Testis (tissue), 2 donors: ENCODE data around the gene RANBP17.
A peak's percentile ranks its signal among the peaks of the same experiment; 100 is the strongest.

Experiments used
- POLR2A ChIP-seq: fragments of 450-650 bp; IDR thresholded peaks from one replicate; pipeline ENCODE4 v1.6.1; 2017; ENCODE audit warnings: antibody characterized with exemption, mild to moderate bottlenecking, moderate library complexity
- TF ChIP-seq, protein P1 (sequence below), 3 experiments: fragments of 450-650 bp in 2 of 3; fragments of 200-600 bp in 1 of 3; sonication (generic) in 1 of 3; IDR thresholded peaks; one replicate each; pipeline ENCODE4 v1.5.1; 2016 to 2019; ENCODE audit warnings: antibody characterized with exemption in 3 of 3, mild to moderate bottlenecking in 2 of 3, moderate library complexity in 1 of 3

GRCh38 chr5:171272996-171273970 is 411.5 kb downstream of the RANBP17 start:
- TF ChIP-seq POLR2A = no peak
- TF ChIP-seq, protein P1, sequence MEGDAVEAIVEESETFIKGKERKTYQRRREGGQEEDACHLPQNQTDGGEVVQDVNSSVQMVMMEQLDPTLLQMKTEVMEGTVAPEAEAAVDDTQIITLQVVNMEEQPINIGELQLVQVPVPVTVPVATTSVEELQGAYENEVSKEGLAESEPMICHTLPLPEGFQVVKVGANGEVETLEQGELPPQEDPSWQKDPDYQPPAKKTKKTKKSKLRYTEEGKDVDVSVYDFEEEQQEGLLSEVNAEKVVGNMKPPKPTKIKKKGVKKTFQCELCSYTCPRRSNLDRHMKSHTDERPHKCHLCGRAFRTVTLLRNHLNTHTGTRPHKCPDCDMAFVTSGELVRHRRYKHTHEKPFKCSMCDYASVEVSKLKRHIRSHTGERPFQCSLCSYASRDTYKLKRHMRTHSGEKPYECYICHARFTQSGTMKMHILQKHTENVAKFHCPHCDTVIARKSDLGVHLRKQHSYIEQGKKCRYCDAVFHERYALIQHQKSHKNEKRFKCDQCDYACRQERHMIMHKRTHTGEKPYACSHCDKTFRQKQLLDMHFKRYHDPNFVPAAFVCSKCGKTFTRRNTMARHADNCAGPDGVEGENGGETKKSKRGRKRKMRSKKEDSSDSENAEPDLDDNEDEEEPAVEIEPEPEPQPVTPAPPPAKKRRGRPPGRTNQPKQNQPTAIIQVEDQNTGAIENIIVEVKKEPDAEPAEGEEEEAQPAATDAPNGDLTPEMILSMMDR (IDR thresholded peaks at IDR 0.05) = peak in 1 of 3 experiments; percentile 25
